Endodermal cell (in vitro differentiated cells): ENCODE data around the gene TIPARP. TPM values are rescaled to one million over a fixed set of nuclear protein-coding genes. Genes with fewer than 3 reads are reported as not detected.

Experiments
- DNase-seq: peaks from one replicate; pipeline ENCODE4 v3.0.0-alpha.2; 2017
- H3K27ac ChIP-seq: 2 replicates; pipeline ENCODE4 v1.5.1; 2013; ENCODE audit warnings: mild to moderate bottlenecking, low read depth, low read length, moderate library complexity
- H3K27me3 ChIP-seq: 2 replicates; pipeline ENCODE4 v1.6.1; 2013; ENCODE audit warnings: mild to moderate bottlenecking, low read length, moderate library complexity; ENCODE audit not compliant: insufficient read depth, control insufficient read depth, poor library complexity, severe bottlenecking
- H3K36me3 ChIP-seq: 2 replicates; pipeline ENCODE4 v1.7.0; 2013; ENCODE audit warnings: mild to moderate bottlenecking, low read length, moderate library complexity; ENCODE audit not compliant: control insufficient read depth, insufficient read depth
- H3K4me1 ChIP-seq: one replicate; pipeline ENCODE4 v1.7.0; 2013; ENCODE audit warnings: low read length; ENCODE audit not compliant: control insufficient read depth, insufficient read depth
- H3K4me3 ChIP-seq: 2 replicates; pipeline ENCODE4 v1.5.1; 2013; ENCODE audit warnings: mild to moderate bottlenecking, low read length, moderate library complexity
- H3K9ac ChIP-seq: 2 replicates; pipeline ENCODE4 v1.6.1; 2013; ENCODE audit warnings: mild to moderate bottlenecking, low read length, moderate library complexity; ENCODE audit not compliant: poor library complexity, severe bottlenecking; ENCODE audit errors: extremely low read depth
- H3K9me3 ChIP-seq: 2 replicates; pipeline ENCODE4 v1.6.1; 2013; ENCODE audit warnings: mild to moderate bottlenecking, low read length, moderate library complexity; ENCODE audit not compliant: control insufficient read depth
- H3K27ac Mint-ChIP-seq: 2 replicates; pipeline ENCODE4 v1.8.0; 2020; ENCODE audit warnings: mixed read lengths
- H3K27me3 Mint-ChIP-seq: 2 replicates; pipeline ENCODE4 v1.8.0; 2021; ENCODE audit warnings: mild to moderate bottlenecking, mixed read lengths; ENCODE audit not compliant: insufficient read depth
- H3K36me3 Mint-ChIP-seq: 2 replicates; pipeline ENCODE4 v1.8.0; 2020; ENCODE audit warnings: low read depth, mixed read lengths
- H3K4me1 Mint-ChIP-seq: 2 replicates; pipeline ENCODE4 v1.8.0; 2020; ENCODE audit warnings: mixed read lengths
- H3K4me3 Mint-ChIP-seq: 2 replicates; pipeline ENCODE4 v1.8.0; 2020; ENCODE audit warnings: mild to moderate bottlenecking, moderate library complexity, mixed read lengths
- H3K9me3 Mint-ChIP-seq: 2 replicates; pipeline ENCODE4 v1.8.0; 2020; ENCODE audit warnings: mild to moderate bottlenecking, mixed read lengths
- whole genome bisulfite sequencing, 2 experiments: methylation state at CpG; one replicate each; pipeline versions ENCODE4 v1.1.5 to v1.1.7; 2013; ENCODE audit warnings: missing lambda C conversion rate in 2 of 2, mixed read lengths in 1 of 2; ENCODE audit not compliant: insufficient coverage in 1 of 2, insufficient read length in 1 of 2; 5-methylcytosine and 5-hydroxymethylcytosine counted together
- total RNA-seq, 2 donors: library from RNA; stranded (reverse); fragmentation: NEBNext Ultra II Directional in 1 of 2; extraction: Animal tissue kit (Norgen Biotek cat#: 25700) in 1 of 2; gene quantifications; 2 replicates in 1 of 2; 3 replicates in 1 of 2; pipeline ENCODE4 v1.2.1, GENCODE V29; 2021
- TF ChIP-seq, protein P1 (sequence below): fragments of 200-600 bp; sonication (generic); conservative IDR thresholded peaks from 2 replicates; pipeline ENCODE4 v1.5.0; 2021; ENCODE audit warnings: antibody characterized with exemption, mild to moderate bottlenecking

TIPARP gene
- total RNA-seq, 2 donors from 2014 or later = 27.1 to 34.3 TPM

DNA sequence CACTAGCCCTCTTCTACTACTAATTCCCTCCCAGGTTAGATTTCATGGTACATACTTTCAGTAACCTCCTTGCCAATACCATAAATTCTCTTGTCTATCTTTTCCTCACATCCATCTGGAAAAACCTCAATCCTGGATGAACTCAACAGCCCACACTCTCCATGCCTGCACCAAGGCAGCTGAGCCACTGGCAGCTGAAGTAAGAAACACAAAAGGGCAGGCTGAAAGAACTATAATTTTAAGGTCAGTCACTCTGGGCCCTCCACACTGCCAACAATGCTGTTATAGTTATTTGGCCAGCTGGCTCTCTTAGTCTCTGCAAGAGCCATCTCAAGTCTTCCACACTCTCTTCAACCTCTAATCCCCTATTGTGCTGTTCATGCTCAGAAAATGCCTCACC, 15.1 kb upstream of the TIPARP start:
- no peaks in the 10 kb centered on the region for H3K9me3 ChIP-seq
- TF ChIP-seq, protein P1, sequence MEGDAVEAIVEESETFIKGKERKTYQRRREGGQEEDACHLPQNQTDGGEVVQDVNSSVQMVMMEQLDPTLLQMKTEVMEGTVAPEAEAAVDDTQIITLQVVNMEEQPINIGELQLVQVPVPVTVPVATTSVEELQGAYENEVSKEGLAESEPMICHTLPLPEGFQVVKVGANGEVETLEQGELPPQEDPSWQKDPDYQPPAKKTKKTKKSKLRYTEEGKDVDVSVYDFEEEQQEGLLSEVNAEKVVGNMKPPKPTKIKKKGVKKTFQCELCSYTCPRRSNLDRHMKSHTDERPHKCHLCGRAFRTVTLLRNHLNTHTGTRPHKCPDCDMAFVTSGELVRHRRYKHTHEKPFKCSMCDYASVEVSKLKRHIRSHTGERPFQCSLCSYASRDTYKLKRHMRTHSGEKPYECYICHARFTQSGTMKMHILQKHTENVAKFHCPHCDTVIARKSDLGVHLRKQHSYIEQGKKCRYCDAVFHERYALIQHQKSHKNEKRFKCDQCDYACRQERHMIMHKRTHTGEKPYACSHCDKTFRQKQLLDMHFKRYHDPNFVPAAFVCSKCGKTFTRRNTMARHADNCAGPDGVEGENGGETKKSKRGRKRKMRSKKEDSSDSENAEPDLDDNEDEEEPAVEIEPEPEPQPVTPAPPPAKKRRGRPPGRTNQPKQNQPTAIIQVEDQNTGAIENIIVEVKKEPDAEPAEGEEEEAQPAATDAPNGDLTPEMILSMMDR = no peak
- Mint-ChIP-seq H3K4me1 (peaks cover 2% of the 10 kb centered on the region), H3K27me3 (no peaks in the 10 kb centered on the region), H3K36me3 (no peaks in the 10 kb centered on the region), H3K4me3 (no peak overlapping the region), H3K27ac (no peak overlapping the region), H3K9me3 (no peaks in the 10 kb centered on the region)
- H3K4me3 ChIP-seq = no peak overlapping the region
- no peak overlapping the region for H3K27ac ChIP-seq
- no peaks in the 10 kb centered on the region for H3K36me3 ChIP-seq
- H3K27me3 ChIP-seq = no peaks in the 10 kb centered on the region
- no peak for DNase-seq
- no peak overlapping the region for H3K9ac ChIP-seq
- H3K4me1 ChIP-seq = no peaks in the 10 kb centered on the region

- H3K27ac Mint-ChIP-seq = no peak overlapping the region
- H3K36me3 Mint-ChIP-seq = no peaks in the 10 kb centered on the region
- Histone ChIP-seq H3K27ac (no peak overlapping the region), H3K9me3 (no peaks in the 10 kb centered on the region), H3K9ac (no peak overlapping the region), H3K4me1 (no peaks in the 10 kb centered on the region), H3K36me3 (no peaks in the 10 kb centered on the region), H3K27me3 (no peaks in the 10 kb centered on the region), H3K4me3 (no peak overlapping the region)
- WGBS, 2 experiments = 96 to 100% methylated on average over 2 of the region's 2 CpGs
- H3K4me1 Mint-ChIP-seq = peaks cover 5% of the 10 kb centered on the region
- no peak overlapping the region for H3K4me3 Mint-ChIP-seq
- no peaks in the 10 kb centered on the region for H3K9me3 Mint-ChIP-seq
- TF ChIP-seq, protein P1 = no peak
- H3K27me3 Mint-ChIP-seq = no peaks in the 10 kb centered on the region
- no peak for DNase-seq
Observed at GRCh38 chr3:156661155-156661554, 13.2 kb upstream of the TIPARP start.

- H3K27me3 Mint-ChIP-seq = no peaks in the 10 kb centered on the region
- H3K4me1 ChIP-seq = peaks cover 8% of the 10 kb centered on the region
- H3K9me3 ChIP-seq = no peaks in the 10 kb centered on the region
- 90 to 95% methylated on average over 3 to 8 of the region's 8 CpGs for WGBS, 2 experiments
- no peak overlapping the region for H3K27ac Mint-ChIP-seq
- no peak for DNase-seq
- no peaks in the 10 kb centered on the region for H3K27me3 ChIP-seq
- no peaks in the 10 kb centered on the region for H3K9me3 Mint-ChIP-seq
- no peak overlapping the region for H3K4me3 ChIP-seq
- TF ChIP-seq, protein P1 = no peak
- no peaks in the 10 kb centered on the region for H3K36me3 Mint-ChIP-seq
- H3K36me3 ChIP-seq = no peaks in the 10 kb centered on the region
- H3K9ac ChIP-seq = no peak overlapping the region
- no peak overlapping the region for H3K4me3 Mint-ChIP-seq
- no peak overlapping the region for H3K27ac ChIP-seq
- H3K4me1 Mint-ChIP-seq = peaks cover 16% of the 10 kb centered on the region
Observed at GRCh38 chr3:156664011-156664830, 10.2 kb upstream of the TIPARP start.
